Fibroblast of lung (primary cell): ENCODE results near the gene ATRNL1. TPM values are rescaled to one million over a fixed set of nuclear protein-coding genes. Genes with fewer than 3 reads are reported as not detected.

Experiments used
- DNase-seq, 2 donors: peaks; one replicate each; pipeline versions ENCODE4 v3.0.0 to v3.0.0-alpha.2; 2010; ENCODE audit warnings: low read depth in 2 of 2
- H2AFZ ChIP-seq: 2 replicates; pipeline ENCODE4 v1.5.1; 2012; ENCODE audit warnings: low read length, control low read depth, inconsistent platforms
- H3K27ac ChIP-seq: 2 replicates; pipeline ENCODE4 v1.5.1; 2011; ENCODE audit warnings: low read length, control low read depth; ENCODE audit not compliant: insufficient read depth
- H3K27me3 ChIP-seq: 2 replicates; pipeline ENCODE4 v1.5.1; 2011; ENCODE audit warnings: mild to moderate bottlenecking, low read length; ENCODE audit not compliant: control insufficient read depth, insufficient read depth
- H3K36me3 ChIP-seq: 2 replicates; pipeline ENCODE4 v1.5.1; 2011; ENCODE audit warnings: low read length; ENCODE audit not compliant: control insufficient read depth, insufficient read depth
- H3K4me1 ChIP-seq: 2 replicates; pipeline ENCODE4 v1.5.1; 2011; ENCODE audit warnings: low read length; ENCODE audit not compliant: control insufficient read depth, insufficient read depth; ENCODE audit errors: extremely low read depth
- H3K4me2 ChIP-seq: 2 replicates; pipeline ENCODE4 v1.5.1; 2011; ENCODE audit warnings: low read length, control low read depth; ENCODE audit not compliant: insufficient read depth; ENCODE audit errors: extremely low read depth
- H3K4me3 ChIP-seq, 4 experiments: fragments of 200-600 bp in 1 of 4; sonication (generic) in 1 of 4; replicated peaks in 1 of 4; 2 replicates each; pipeline ENCODE4 v1.5.1; 2011 to 2016; ENCODE audit warnings: low read length in 4 of 4, low read depth in 3 of 4, mild to moderate bottlenecking in 3 of 4, control low read depth in 2 of 4, inconsistent platforms in 1 of 4, mixed read lengths in 1 of 4; ENCODE audit not compliant: insufficient read depth in 1 of 4; ENCODE audit errors: control extremely low read depth in 1 of 4
- H3K79me2 ChIP-seq: 2 replicates; pipeline ENCODE4 v1.5.1; 2012; ENCODE audit warnings: mild to moderate bottlenecking, low read length, inconsistent platforms; ENCODE audit not compliant: control insufficient read depth, insufficient read depth
- H3K9ac ChIP-seq: 2 replicates; pipeline ENCODE4 v1.5.1; 2011; ENCODE audit warnings: mild to moderate bottlenecking, low read length, control low read depth; ENCODE audit not compliant: insufficient read depth
- H3K9me3 ChIP-seq: 2 replicates; pipeline ENCODE4 v1.5.1; 2012; ENCODE audit warnings: low read depth, low read length; ENCODE audit not compliant: control insufficient read depth, insufficient read depth
- H4K20me1 ChIP-seq: 2 replicates; pipeline ENCODE4 v1.5.1; 2011; ENCODE audit warnings: low read length; ENCODE audit not compliant: control insufficient read depth, insufficient read depth; ENCODE audit errors: extremely low read depth
- CTCF ChIP-seq, 2 donors: IDR thresholded peaks in 1 of 2; conservative IDR thresholded peaks in 1 of 2; 1 replicate in 1 of 2; 2 replicates in 1 of 2; pipeline ENCODE4 v1.5.1; 2011 to 2012; ENCODE audit warnings: low read length in 2 of 2, control low read depth in 1 of 2, inconsistent platforms in 1 of 2, low read depth in 1 of 2, mild to moderate bottlenecking in 1 of 2
- EZH2 ChIP-seq: IDR thresholded peaks from 2 replicates; pipeline ENCODE4 v1.5.1; 2012; ENCODE audit warnings: low read length, control low read depth, mild to moderate bottlenecking; ENCODE audit errors: missing control alignments
- polyA plus RNA-seq, 2 donors: library from polyadenylated mRNA; depleted of rRNA in 1 of 2; stranded (reverse) in 1 of 2; unstranded in 1 of 2; fragments of >200 nt; gene quantifications; 2 replicates each; pipeline ENCODE4 v1.2.1, GENCODE V29; 2011 to 2012; ENCODE audit warnings: missing spikeins in 1 of 2
- total RNA-seq: library from RNA; depleted of rRNA; stranded (reverse); fragments of >200 nt; gene quantifications from 2 replicates; pipeline ENCODE4 v1.2.1, GENCODE V29; 2014

Gene ATRNL1
- total and polyA plus RNA-seq, 2 donors (not counting 1 experiment from before 2014, with no cell fraction given) = 0.33 TPM

- Histone ChIP-seq H3K9ac (no peak overlapping the region), H2AFZ (no peak overlapping the region), H3K27ac (no peak overlapping the region), H3K4me2 (no peak overlapping the region), H3K27me3 (no peaks in the 10 kb centered on the region), H3K36me3 (no peaks in the 10 kb centered on the region), H3K4me3 (no peak overlapping the region), H3K4me1 (no peaks in the 10 kb centered on the region), H4K20me1 (no peaks in the 10 kb centered on the region), H3K9me3 (no peaks in the 10 kb centered on the region), H3K79me2 (no peaks in the 10 kb centered on the region)
- DNase-seq = no peak
- TF ChIP-seq CTCF (conservative IDR thresholded peaks at IDR 0.05 in 1 of 2, IDR thresholded peaks at IDR 0.05 in 1 of 2; ENCODE audit: low read depth in 1 of 2, low read length in 2 of 2) (no peak), EZH2 (no peak)
Measured at GRCh38 chr10:115555887-115556402, 462.8 kb downstream of the ATRNL1 start.

- Histone ChIP-seq H3K27me3 (no peaks in the 10 kb centered on the region), H2AFZ (no peak overlapping the region), H3K27ac (no peak overlapping the region), H3K9ac (no peak overlapping the region), H3K36me3 (no peaks in the 10 kb centered on the region), H3K9me3 (no peaks in the 10 kb centered on the region), H3K4me3 (no peak overlapping the region), H4K20me1 (no peaks in the 10 kb centered on the region), H3K4me2 (no peak overlapping the region), H3K4me1 (no peaks in the 10 kb centered on the region), H3K79me2 (no peaks in the 10 kb centered on the region)
- TF ChIP-seq EZH2 (no peak), CTCF (conservative IDR thresholded peaks at IDR 0.05 in 1 of 2, IDR thresholded peaks at IDR 0.05 in 1 of 2; ENCODE audit: low read depth in 1 of 2, low read length in 2 of 2) (no peak)
- DNase-seq = no peak
Measured at GRCh38 chr10:115558252-115558651, 465.1 kb downstream of the ATRNL1 start.

- no peaks in the 10 kb centered on the region for H3K4me1 ChIP-seq
- no peak for TF ChIP-seq CTCF (conservative IDR thresholded peaks at IDR 0.05 in 1 of 2, IDR thresholded peaks at IDR 0.05 in 1 of 2; ENCODE audit: low read depth in 1 of 2, low read length in 2 of 2)
- TF ChIP-seq EZH2 = no peak
- no peak overlapping the region for H2AFZ ChIP-seq
- no peak overlapping the region for H3K27ac ChIP-seq
- H3K4me3 ChIP-seq = no peak overlapping the region
- no peak overlapping the region for H3K9ac ChIP-seq
- no peaks in the 10 kb centered on the region for H3K36me3 ChIP-seq
- DNase-seq = no peak
- no peaks in the 10 kb centered on the region for H4K20me1 ChIP-seq
- no peaks in the 10 kb centered on the region for H3K79me2 ChIP-seq
- H3K4me2 ChIP-seq = no peak overlapping the region
- no peaks in the 10 kb centered on the region for H3K9me3 ChIP-seq
- H3K27me3 ChIP-seq = no peaks in the 10 kb centered on the region
Measured at GRCh38 chr10:115566867-115567266, 473.7 kb downstream of the ATRNL1 start.
